Mucosa of rectum (tissue), 2 donors: ENCODE measurements around the gene SH3BP4.

ENCODE experiments used
- H3K27ac ChIP-seq, 2 donors: one replicate each; pipeline ENCODE4 v1.7.0; 2013; ENCODE audit warnings: inconsistent platforms in 2 of 2, low read depth in 2 of 2, low read length in 2 of 2
- H3K27me3 ChIP-seq, 2 donors: one replicate each; pipeline ENCODE4 v1.7.0; 2013; ENCODE audit warnings: low read length in 2 of 2; ENCODE audit not compliant: control insufficient read depth in 2 of 2, insufficient read depth in 2 of 2
- H3K36me3 ChIP-seq, 2 donors: one replicate each; pipeline ENCODE4 v1.7.0; 2013; ENCODE audit warnings: low read length in 2 of 2; ENCODE audit not compliant: control insufficient read depth in 2 of 2, insufficient read depth in 2 of 2
- H3K4me1 ChIP-seq, 2 donors: one replicate each; pipeline ENCODE4 v1.7.0; 2013; ENCODE audit warnings: low read length in 2 of 2, mild to moderate bottlenecking in 1 of 2; ENCODE audit not compliant: control insufficient read depth in 2 of 2, insufficient read depth in 2 of 2
- H3K4me3 ChIP-seq, 2 donors: one replicate each; pipeline ENCODE4 v1.7.0; 2013; ENCODE audit warnings: low read length in 2 of 2
- H3K9ac ChIP-seq, 2 donors: one replicate each; pipeline ENCODE4 v1.7.0; 2013; ENCODE audit warnings: low read length in 2 of 2, low read depth in 1 of 2, mild to moderate bottlenecking in 1 of 2
- H3K9me3 ChIP-seq, 2 donors: one replicate each; pipeline ENCODE4 v1.7.0; 2013; ENCODE audit warnings: low read length in 2 of 2; ENCODE audit not compliant: control insufficient read depth in 2 of 2
- donor health status: healthy.
- donor health status: Normal muscosa, but diverticular disease.

SH3BP4 gene

DNA sequence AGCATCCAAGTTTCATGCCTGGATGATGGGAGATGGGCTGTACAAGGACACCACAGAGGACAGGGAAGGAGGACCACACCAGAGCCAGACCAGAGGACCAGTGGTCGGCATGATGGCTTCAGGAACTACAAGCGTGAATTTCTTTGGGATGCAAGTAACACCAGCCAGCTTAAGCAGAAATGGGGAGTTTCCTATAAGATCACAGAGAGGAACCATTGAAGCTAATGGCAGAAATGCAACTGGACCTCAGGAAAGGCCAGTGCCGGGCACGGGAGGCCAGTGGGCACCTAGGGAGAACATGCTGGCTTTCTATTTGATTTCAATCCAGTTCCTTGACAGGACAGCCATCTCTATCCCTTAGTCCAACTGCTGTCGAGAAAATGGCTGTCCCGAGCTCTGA, 145.4 kb downstream of the SH3BP4 start:
- Histone ChIP-seq H3K27ac (no peak overlapping the region), H3K9ac (no peak overlapping the region), H3K4me3 (no peak overlapping the region), H3K9me3 (no peaks in the 10 kb centered on the region), H3K4me1 (no peaks in the 10 kb centered on the region), H3K27me3 (peaks cover 0 to 3% of the 10 kb centered on the region in 2 donors), H3K36me3 (no peaks in the 10 kb centered on the region)

- H3K4me1 ChIP-seq = no peaks in the 10 kb centered on the region
- H3K4me3 ChIP-seq = no peak overlapping the region
- H3K27ac ChIP-seq = no peak overlapping the region
- H3K36me3 ChIP-seq = no peaks in the 10 kb centered on the region
- H3K9ac ChIP-seq = no peak overlapping the region
- no peaks in the 10 kb centered on the region for H3K9me3 ChIP-seq
- peaks cover 0 to 3% of the 10 kb centered on the region in 2 donors for H3K27me3 ChIP-seq
Observed at GRCh38 chr2:235098269-235098668, 146.5 kb downstream of the SH3BP4 start.

DNA sequence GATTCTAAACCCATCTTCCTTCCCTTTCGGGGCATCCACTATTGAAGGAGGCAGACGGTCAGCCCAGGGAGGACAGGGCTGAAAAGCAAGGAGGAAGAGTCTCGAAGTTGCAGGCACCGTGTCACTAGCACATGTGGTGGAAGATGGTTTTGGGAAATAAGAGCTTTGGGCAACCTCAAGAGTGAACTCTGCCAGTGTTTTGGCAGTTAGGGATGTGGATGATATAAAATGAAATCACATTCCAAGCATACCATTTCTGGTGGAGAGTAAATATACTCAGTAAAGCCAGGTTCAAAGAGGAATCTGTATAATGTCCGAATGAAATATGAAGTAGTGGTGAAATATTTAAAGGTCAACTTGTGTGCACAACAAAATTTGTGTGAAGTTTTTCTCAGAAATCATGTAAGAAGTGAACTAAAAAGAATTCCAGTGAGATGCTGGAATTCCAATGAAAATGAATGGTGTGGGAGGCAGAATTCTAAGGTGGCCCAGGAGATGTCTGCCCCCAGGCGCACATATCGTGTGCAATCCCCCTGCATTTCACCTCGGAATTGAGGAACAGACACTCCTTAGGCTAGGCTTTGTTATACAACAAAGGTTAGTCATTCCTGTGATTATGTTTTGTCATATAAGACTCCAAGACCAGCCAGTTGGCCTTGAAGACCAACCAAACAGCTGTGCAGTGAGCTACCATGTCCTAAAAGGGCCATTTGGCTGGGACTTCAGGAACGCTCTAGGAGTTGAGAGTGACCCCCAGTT, 147.1 kb downstream of the SH3BP4 start:
- H3K27ac ChIP-seq = no peak overlapping the region
- no peak overlapping the region for H3K9ac ChIP-seq
- no peaks in the 10 kb centered on the region for H3K4me1 ChIP-seq
- H3K27me3 ChIP-seq = peaks cover 0 to 3% of the 10 kb centered on the region in 2 donors
- no peaks in the 10 kb centered on the region for H3K36me3 ChIP-seq
- no peaks in the 10 kb centered on the region for H3K9me3 ChIP-seq
- H3K4me3 ChIP-seq = no peak overlapping the region

DNA sequence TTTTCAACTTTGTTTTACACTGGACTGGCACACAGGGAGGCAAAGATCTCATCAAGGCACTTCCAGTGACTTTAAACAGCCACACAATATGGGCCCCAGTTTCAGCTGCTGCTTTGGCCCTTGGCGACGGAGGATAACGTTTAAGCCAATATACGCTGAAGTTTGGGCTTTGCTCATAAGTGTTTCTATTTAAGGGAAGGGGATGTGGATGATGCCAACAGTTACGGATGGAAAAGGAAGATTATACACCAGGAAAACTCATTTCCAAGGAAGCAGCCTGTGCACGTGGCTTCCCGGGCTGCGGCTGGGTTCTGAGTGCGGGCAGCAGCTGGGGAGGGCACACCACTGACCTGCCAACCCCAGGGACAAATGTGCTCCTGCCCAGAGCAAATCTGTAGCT, 151.1 kb downstream of the SH3BP4 start:
- Histone ChIP-seq H3K4me3 (no peak overlapping the region), H3K9ac (no peak overlapping the region), H3K36me3 (no peaks in the 10 kb centered on the region), H3K4me1 (no peaks in the 10 kb centered on the region), H3K27ac (no peak overlapping the region), H3K27me3 (no peaks in the 10 kb centered on the region), H3K9me3 (no peaks in the 10 kb centered on the region)
